ENCODE data around the gene TBC1D5.
"Not testable (repeated sequence)": the region's sequence is repeated elsewhere in the genome, so short reads cannot be mapped to it uniquely, and the experiment has no call there.

Gene TBC1D5

DNA sequence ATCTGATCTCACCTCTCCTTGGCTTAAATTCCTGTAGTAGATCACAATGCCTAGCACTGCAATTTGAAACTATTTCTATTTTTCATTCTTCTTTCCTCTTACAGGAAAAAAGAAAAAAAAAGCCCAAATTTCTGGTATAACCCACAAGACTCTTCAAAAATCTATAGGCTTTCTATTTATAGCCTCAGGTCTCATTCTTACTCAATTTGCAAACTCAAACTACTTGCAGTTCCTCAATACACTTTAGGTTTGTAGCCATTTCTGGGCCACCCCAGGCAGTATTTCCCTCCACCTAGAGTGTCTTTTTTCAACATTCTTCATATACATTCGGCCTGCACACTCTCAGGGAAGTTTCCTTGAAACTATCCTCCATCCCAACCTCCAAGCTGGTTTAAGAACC is 169.0 kb downstream of the TBC1D5 start:
- no peak for DNase-seq (ENCODE audit: low read depth)
- H3K4me3 ChIP-seq (ENCODE audit: low read depth, low read length), result no peak overlapping the region

GRCh38 chr3:17571686-17572085 is 170.7 kb downstream of the TBC1D5 start:
- DNase-seq (ENCODE audit: low read depth), result no peak
- no peak overlapping the region for H3K4me3 ChIP-seq (ENCODE audit: low read depth, low read length)

DNA sequence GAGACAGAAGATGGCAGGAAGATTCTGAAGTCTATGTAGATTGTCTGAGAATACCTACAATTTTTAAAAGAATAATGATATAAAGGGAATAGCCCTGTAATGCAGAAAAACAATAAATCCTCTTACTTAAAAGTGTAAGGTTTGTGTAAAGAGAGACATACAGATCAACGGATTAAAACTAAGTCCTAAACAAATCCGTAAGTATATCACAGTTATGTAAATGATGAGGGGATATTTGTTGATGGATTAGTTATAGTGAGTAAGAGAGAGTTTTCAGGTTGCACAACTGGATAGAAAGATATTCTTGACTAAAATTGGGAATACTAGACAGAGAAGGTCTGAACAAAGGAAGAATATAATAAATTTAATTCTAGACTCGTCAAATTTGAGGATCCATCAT is 179.6 kb downstream of the TBC1D5 start:
- H3K4me3 ChIP-seq (ENCODE audit: low read depth, low read length), result no peak overlapping the region
- no peak for DNase-seq (ENCODE audit: low read depth)

DNA sequence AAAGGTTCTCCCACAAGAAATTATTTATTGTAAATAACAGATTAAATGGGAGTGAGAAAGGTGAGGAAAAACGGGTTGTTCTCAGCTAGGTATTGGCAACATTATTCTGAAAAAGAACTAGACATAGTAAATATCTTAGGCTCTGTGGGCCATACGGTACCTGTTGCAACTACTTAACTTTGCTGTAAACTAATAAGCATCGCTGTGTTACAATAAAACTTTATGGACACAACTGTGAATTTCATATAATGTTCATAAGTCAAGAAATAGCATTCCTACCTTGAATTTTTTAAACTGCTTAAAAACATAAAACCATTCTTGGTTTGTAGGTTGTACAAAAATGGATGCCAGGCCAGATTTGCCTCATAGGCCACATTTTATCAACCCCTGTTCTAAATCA is 183.9 kb downstream of the TBC1D5 start:
- H3K4me3 ChIP-seq (ENCODE audit: low read depth, low read length), result no peak overlapping the region
- no peak for DNase-seq (ENCODE audit: low read depth)

- DNase-seq (ENCODE audit: low read depth), result no peak
- H3K4me3 ChIP-seq (ENCODE audit: low read depth, low read length), result no peak overlapping the region
Measured at GRCh38 chr3:17557749-17558463, 184.5 kb downstream of the TBC1D5 start.

DNA sequence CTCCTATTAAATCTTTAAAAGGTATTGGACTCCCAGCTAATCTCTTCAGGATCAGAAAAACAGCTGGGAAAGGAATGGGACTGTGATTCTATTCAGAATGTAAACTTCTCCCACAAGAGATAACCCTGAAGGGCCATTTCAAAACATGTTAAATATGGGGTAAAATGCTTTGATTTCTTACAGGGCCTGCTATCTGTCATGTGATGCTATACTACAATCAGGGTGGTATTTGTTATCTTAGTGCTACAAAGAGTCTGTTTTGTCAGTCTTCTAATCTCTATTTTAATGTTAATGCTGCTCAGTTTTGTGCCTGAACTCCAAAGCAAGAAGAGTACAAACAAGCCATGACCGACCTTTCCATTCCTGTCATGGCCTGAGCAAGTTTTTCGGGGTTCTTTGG is 186.9 kb downstream of the TBC1D5 start:
- no peak overlapping the region for H3K4me3 ChIP-seq (ENCODE audit: low read depth, low read length)
- DNase-seq (ENCODE audit: low read depth), result no peak

DNA sequence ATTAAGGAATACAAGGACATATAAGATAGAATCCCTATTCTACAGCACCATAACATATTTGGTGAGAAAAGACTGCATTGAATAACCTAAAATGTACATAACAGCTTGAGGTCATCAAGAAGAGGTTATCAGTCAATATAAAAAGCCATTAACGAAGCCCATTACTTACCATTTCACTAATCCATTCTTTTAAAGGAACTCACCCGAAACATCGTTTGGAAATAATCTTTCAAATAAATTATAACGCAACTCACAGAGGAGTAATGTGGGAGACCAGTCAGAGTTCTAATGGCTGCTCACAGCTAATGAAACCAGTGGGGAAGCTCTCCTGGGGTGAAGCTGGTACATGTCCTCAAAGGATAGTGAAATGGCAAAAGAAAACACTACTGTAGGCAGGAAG is 188.4 kb downstream of the TBC1D5 start:
- H3K4me3 ChIP-seq (ENCODE audit: low read depth, low read length), result no peak overlapping the region
- DNase-seq (ENCODE audit: low read depth), result no peak

DNA sequence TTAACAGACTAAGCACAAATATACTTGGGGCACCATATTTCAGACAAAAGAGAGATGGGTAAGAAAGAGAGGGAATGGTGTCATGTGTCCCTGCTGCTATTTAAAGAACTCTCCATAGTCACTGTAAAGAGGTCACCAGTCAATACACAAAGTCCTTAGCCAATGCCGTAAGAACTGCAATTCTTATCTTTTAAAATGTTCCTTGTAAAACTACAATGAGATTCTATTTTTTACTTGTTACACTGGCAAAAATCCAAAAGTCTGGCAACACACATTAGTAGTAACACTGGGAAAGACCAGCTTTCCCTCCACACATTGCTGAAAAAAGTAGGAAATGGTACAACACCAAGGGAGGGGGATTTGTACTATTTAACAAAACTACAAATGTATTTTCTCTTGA is 189.4 kb downstream of the TBC1D5 start:
- H3K4me3 ChIP-seq (ENCODE audit: low read depth, low read length), result no peak overlapping the region
- no peak for DNase-seq (ENCODE audit: low read depth)

- H3K4me3 ChIP-seq (ENCODE audit: low read depth, low read length), result no peak overlapping the region
- DNase-seq (ENCODE audit: low read depth), result no peak
Measured at GRCh38 chr3:17552351-17552750, 190.1 kb downstream of the TBC1D5 start.

DNA sequence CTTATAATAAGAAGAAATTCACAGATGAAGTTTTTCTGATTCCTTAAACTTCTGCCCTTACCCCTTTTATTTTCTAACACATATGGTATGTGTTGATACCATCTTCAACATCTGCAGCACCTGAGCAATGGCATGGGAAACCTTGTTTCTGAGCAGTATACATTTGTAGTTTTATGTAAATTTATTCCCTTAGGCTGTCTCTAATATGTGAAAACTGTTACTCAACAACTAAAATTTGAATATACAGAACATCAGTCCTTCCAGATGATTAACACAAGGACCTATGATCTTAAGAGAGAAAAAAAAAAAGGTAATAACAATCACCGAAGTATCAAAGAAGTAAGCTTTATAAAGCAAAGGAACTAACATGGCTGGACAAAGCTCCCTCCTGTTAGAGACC is 190.5 kb downstream of the TBC1D5 start:
- H3K4me3 ChIP-seq (ENCODE audit: low read depth, low read length), result no peak overlapping the region
- no peak for DNase-seq (ENCODE audit: low read depth)

DNA sequence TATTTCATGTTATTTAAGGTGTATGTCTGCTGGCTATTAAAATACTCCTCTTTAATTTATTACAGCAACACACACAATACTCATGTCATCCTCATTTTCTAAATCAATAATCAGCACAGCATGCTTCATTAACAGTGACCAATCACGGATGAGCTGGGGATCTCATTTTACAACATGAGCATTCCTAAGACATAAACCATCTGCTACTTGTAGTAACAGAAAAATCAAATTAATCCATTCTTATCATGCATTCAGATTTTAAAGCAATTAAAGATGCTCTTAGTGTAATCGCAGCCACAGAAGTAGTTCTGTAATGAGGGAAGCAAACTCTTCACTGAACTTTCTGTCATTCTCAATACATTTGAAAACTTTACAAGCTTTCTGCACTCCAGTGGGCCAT is 191.1 kb downstream of the TBC1D5 start:
- H3K4me3 ChIP-seq (ENCODE audit: low read depth, low read length), result no peak overlapping the region
- DNase-seq (ENCODE audit: low read depth), result no peak

DNA sequence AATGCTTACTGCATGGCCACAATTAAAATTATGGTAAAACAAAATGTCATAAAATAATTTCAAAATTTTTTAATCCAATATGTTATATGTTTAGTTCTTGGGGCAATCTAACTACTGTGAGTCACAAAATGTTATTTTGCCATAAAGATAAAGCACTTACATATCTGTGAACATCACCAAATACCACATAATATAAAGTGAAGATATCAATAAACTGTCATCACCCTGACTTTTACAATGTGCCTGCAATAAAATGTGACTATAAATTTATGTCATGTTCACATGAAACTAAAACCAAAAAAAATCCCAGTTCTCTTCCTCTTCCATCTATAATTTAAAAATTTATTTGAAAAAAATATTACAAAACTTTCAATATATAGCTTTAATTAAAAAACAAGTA is 191.8 kb downstream of the TBC1D5 start:
- H3K4me3 ChIP-seq (ENCODE audit: low read depth, low read length), result no peak overlapping the region
- no peak for DNase-seq (ENCODE audit: low read depth)

GRCh38 chr3:17546500-17547255 is 195.8 kb downstream of the TBC1D5 start:
- H3K4me3 ChIP-seq (ENCODE audit: low read depth, low read length), result no peak overlapping the region
- no peak for DNase-seq (ENCODE audit: low read depth)

DNA sequence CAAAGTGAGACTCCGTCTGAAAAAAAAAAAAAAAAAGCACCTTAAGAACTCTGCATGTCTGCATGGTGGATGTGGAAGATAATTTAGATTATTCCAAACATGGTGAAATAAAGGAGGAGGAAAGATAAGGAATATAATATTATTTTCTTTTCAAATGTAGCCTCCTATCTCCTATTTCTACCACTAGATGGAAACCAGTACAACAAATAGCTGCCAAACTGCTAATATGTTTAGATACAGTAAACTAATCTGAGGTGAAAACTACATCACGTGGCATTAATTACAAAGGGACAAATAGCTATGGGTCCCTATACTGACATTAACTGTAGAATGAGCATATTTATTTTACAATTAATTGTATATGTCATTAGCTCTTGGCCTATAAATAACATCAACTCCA is 197.8 kb downstream of the TBC1D5 start:
- H3K4me3 ChIP-seq (ENCODE audit: low read depth, low read length), result no peak overlapping the region
- DNase-seq (ENCODE audit: low read depth), result no peak

GRCh38 chr3:17542591-17542990 is 199.8 kb downstream of the TBC1D5 start:
- H3K4me3 ChIP-seq (ENCODE audit: low read depth, low read length), result no peak overlapping the region
- no peak for DNase-seq (ENCODE audit: low read depth)

- no peak overlapping the region for H3K4me3 ChIP-seq (ENCODE audit: low read depth, low read length)
- no peak for DNase-seq (ENCODE audit: low read depth)
Measured at GRCh38 chr3:17539436-17539835, 203.0 kb downstream of the TBC1D5 start.

GRCh38 chr3:17535274-17535673 is 207.2 kb downstream of the TBC1D5 start:
- H3K4me3 ChIP-seq (ENCODE audit: low read depth, low read length), result no peak overlapping the region
- no peak for DNase-seq (ENCODE audit: low read depth)

DNA sequence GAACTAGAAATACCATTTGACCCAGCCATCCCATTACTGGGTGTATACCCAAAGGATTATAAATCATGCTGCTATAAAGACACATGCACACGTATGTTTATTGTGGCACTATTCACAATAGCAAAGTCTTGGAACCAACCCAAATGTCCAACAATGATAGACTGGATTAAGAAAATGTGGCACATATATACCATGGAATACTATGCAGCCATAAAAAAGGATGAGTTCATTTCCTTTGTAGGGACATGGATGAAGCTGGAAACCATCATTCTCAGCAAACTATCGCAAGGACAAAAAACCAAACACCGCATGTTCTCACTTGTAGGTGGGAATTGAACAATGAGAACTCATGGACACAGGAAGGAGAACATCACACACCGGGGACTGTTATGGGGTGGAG is 210.0 kb downstream of the TBC1D5 start:
- not testable (repeated sequence) for H3K4me3 ChIP-seq (ENCODE audit: low read depth, low read length); DNase-seq (ENCODE audit: low read depth)

DNA sequence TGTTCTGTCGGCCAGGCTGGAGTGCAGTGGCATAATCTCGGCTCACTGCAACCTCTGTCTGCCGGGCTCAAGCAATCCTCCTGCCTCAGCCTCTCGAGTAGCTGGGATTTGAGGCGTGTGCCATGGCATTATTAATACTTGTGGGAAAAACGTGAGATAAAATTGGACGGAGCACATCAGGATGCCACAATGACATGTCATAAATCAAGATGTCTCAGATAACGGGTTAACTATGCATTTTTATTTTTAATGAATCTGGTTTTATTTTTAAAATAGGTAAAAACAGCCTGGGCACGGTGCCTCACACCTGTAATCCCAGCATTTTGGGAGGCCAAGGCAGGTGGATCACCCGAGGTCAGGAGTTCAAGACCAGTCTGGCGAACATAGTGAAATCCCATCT is 212.8 kb downstream of the TBC1D5 start:
- no peak overlapping the region for H3K4me3 ChIP-seq (ENCODE audit: low read depth, low read length)
- no peak for DNase-seq (ENCODE audit: low read depth)

GRCh38 chr3:17518189-17519059 is 224.0 kb downstream of the TBC1D5 start:
- H3K4me3 ChIP-seq (ENCODE audit: low read depth, low read length), result no peak overlapping the region
- no peak for DNase-seq (ENCODE audit: low read depth)
